ENCODE results near the gene SORCS3. TPM values are rescaled to one million over a fixed set of nuclear protein-coding genes. Genes with fewer than 3 reads are reported as not detected.

Gene SORCS3
- total RNA-seq, 1 experiment from 2014 or later: 0.04 TPM

GRCh38 chr10:104639590-104640338 lies 1.3 kb upstream of the SORCS3 start:
- Histone ChIP-seq H3K23ac (ENCODE audit: insufficient read length, low read depth, low read length) (no peak overlapping the region), H3K4me2 (ENCODE audit: insufficient read depth, insufficient read length, low read length) (peak overlapping the region; percentile 92), H3K56ac (ENCODE audit: insufficient read length, low read depth, low read length) (no peak overlapping the region), H3K4me1 (ENCODE audit: insufficient read depth, low read length) (no peaks in the 10 kb centered on the region), H3K9ac (ENCODE audit: extremely low read depth, insufficient read length, low read length) (no peak overlapping the region), H4K91ac (ENCODE audit: insufficient read length, low read depth, low read length) (no peak overlapping the region), H3K9me3 (ENCODE audit: control insufficient read depth, low read depth, low read length) (no peaks in the 10 kb centered on the region), H3K4ac (ENCODE audit: low read depth, low read length) (no peak overlapping the region), H4K8ac (replicated peaks; ENCODE audit: insufficient read length, low read depth, low read length) (no peak overlapping the region), H3K14ac (ENCODE audit: insufficient read depth, low read length) (no peak overlapping the region), H3K27ac (ENCODE audit: insufficient read length, low read depth, low read length) (no peak overlapping the region), H4K20me1 (ENCODE audit: control insufficient read depth, insufficient read depth, insufficient read length) (no peaks in the 10 kb centered on the region), H3K18ac (ENCODE audit: insufficient read length, low read depth, low read length) (no peak overlapping the region), H3K79me1 (ENCODE audit: insufficient read depth, low read depth, low read length, poor library complexity, severe bottlenecking) (no peaks in the 10 kb centered on the region), H2BK20ac (ENCODE audit: low read depth, low read length, poor library complexity, severe bottlenecking) (no peak overlapping the region), H2BK12ac (ENCODE audit: insufficient read length, low read depth, low read length) (no peak overlapping the region), H4K5ac (ENCODE audit: insufficient read length, low read depth, low read length) (no peak overlapping the region), H3T11ph (ENCODE audit: low read length) (no peak overlapping the region), H2BK15ac (ENCODE audit: low read depth, low read length) (no peak overlapping the region), H2BK120ac (ENCODE audit: low read depth, low read length, poor library complexity, severe bottlenecking) (no peak overlapping the region), H3K79me2 (ENCODE audit: insufficient read depth, low read length) (no peaks in the 10 kb centered on the region), H2BK5ac (ENCODE audit: insufficient read length, low read length) (no peak overlapping the region), H3K27me3 (ENCODE audit: insufficient read depth, low read length) (peaks cover 40% of the 10 kb centered on the region; the same call in 1 of the 2 replicates), H2AFZ (ENCODE audit: low read length) (no peak overlapping the region), H2AK5ac (ENCODE audit: insufficient read length, low read length) (no peak overlapping the region), H3K23me2 (ENCODE audit: insufficient read length, low read depth, low read length, poor library complexity, severe bottlenecking) (peaks cover 36% of the 10 kb centered on the region)
- Mint-ChIP-seq H3K4me1 (peaks cover 13 to 17% of the 10 kb centered on the region in 2 experiments), H3K36me3 (ENCODE audit: insufficient read depth in 1 of 3, low read depth in 3 of 3) (no peaks in the 10 kb centered on the region; a peak in 2 of 7 replicates), H3K27ac (no peak overlapping the region), H3K9me3 (peaks cover 0 to 4% of the 10 kb centered on the region in 2 experiments; a peak in 2 of 5 replicates), H3K4me3 (peak overlapping the region; percentile 46 to 87), H3K27me3 (ENCODE audit: low read depth) (peaks cover 96% of the 10 kb centered on the region)
- WGBS (ENCODE audit: extremely low coverage, insufficient read length, low lambda C conversion rate): no CpG with 5 or more reads among the region's 40 CpGs
- TF ChIP-seq, protein P1, sequence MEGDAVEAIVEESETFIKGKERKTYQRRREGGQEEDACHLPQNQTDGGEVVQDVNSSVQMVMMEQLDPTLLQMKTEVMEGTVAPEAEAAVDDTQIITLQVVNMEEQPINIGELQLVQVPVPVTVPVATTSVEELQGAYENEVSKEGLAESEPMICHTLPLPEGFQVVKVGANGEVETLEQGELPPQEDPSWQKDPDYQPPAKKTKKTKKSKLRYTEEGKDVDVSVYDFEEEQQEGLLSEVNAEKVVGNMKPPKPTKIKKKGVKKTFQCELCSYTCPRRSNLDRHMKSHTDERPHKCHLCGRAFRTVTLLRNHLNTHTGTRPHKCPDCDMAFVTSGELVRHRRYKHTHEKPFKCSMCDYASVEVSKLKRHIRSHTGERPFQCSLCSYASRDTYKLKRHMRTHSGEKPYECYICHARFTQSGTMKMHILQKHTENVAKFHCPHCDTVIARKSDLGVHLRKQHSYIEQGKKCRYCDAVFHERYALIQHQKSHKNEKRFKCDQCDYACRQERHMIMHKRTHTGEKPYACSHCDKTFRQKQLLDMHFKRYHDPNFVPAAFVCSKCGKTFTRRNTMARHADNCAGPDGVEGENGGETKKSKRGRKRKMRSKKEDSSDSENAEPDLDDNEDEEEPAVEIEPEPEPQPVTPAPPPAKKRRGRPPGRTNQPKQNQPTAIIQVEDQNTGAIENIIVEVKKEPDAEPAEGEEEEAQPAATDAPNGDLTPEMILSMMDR (conservative IDR thresholded peaks at IDR 0.05): no peak
- DNase-seq: peak; percentile 71

All from H9 (cell line).